Lower leg skin (tissue), 4 donors: ENCODE results near the gene PTGDR2. TPM values are rescaled to one million over a fixed set of nuclear protein-coding genes. Genes with fewer than 3 reads are reported as not detected.
A peak's percentile ranks its signal among the peaks of the same experiment; 100 is the strongest.

ENCODE experiments used
- DNase-seq, 2 donors: peaks; one replicate each; pipeline ENCODE4 v3.0.0-alpha.2; 2019; ENCODE audit warnings: low spot score in 2 of 2
- H3K4me3 ChIP-seq: fragments of 200-600 bp; sonication (generic); 2 replicates; pipeline ENCODE4 v1.5.1; 2017; ENCODE audit warnings: mild to moderate bottlenecking, low read depth; ENCODE audit not compliant: poor library complexity, severe bottlenecking
- POLR2A ChIP-seq, 2 donors: fragments of 450-650 bp; IDR thresholded peaks; one replicate each; pipeline ENCODE4 v1.6.1; 2016 to 2017; ENCODE audit warnings: antibody characterized with exemption in 2 of 2, mild to moderate bottlenecking in 1 of 2, moderate library complexity in 1 of 2
- WGBS, 2 donors: methylation state at CpG; one replicate each; pipeline ENCODE4 v1.1.5; 2018; 5-methylcytosine and 5-hydroxymethylcytosine counted together
- intact Hi-C: fragments of 100-400 bp; cut with DNase I; formaldehyde crosslinking; loops from one replicate; pipeline ENCODE4 v1.15.0; 2023; ENCODE audit warnings: low total_unique reads
- total RNA-seq, 4 donors: library from RNA; depleted of rRNA; stranded (reverse); fragments of >200 nt; gene quantifications; one replicate each; pipeline ENCODE4 v1.1.0, GENCODE V29; 2016
- TF ChIP-seq, protein P1 (sequence below), 3 donors: fragments of 450-650 bp; IDR thresholded peaks; one replicate each; pipeline ENCODE4 v1.5.1; 2016; ENCODE audit warnings: antibody characterized with exemption in 3 of 3, mild to moderate bottlenecking in 3 of 3, moderate library complexity in 2 of 3

PTGDR2 gene
- total RNA-seq, 4 donors from 2014 or later = 0.13 to 0.64 (median 0.32) TPM

DNA sequence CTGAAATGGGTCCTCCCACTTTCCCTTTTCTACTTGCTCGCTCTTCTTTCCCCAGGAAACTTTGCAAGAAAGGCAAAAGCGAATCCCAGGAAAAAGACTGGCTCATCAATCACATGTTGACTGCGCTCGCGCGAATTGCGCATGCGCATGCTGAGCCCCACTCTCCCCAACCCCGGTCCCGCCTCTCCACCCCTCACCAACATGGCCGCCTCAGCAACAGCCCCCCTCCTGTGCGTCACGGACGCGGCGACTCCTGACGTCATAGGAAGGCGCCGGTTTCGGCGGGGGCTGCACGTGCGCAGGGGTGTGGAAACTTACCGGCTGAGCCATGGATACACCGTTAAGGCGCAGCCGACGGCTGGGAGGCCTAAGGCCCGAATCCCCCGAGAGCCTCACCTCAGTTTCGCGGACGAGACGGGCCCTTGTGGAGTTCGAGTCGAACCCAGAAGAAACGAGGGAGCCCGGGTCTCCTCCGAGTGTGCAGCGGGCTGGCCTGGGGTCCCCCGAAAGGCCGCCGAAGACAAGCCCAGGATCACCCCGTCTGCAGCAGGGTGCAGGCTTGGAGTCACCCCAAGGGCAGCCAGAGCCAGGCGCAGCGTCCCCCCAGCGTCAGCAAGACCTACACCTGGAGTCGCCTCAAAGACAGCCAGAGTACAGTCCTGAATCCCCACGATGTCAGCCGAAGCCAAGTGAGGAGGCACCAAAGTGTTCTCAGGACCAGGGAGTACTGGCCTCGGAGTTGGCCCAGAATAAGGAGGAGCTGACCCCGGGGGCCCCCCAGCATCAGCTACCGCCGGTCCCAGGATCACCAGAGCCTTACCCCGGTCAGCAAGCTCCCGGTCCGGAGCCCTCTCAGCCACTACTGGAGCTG lies 13.7 kb downstream of the PTGDR2 start, which contains the start of gene CCDC86:
Gene CCDC86 (plus strand): TSS at position 317 of the 871 bp plus-strand sequence. CDS start 12 bp downstream, at position 329.
- intact Hi-C loops = loop anchor here (5.0 to 10.0 kb wide), 2 partner anchors 40 to 293 kb away; no protein-coding TSS in a partner anchor
- TF ChIP-seq POLR2A (IDR thresholded peaks at IDR 0.05) = no peak
- TF ChIP-seq, protein P1, sequence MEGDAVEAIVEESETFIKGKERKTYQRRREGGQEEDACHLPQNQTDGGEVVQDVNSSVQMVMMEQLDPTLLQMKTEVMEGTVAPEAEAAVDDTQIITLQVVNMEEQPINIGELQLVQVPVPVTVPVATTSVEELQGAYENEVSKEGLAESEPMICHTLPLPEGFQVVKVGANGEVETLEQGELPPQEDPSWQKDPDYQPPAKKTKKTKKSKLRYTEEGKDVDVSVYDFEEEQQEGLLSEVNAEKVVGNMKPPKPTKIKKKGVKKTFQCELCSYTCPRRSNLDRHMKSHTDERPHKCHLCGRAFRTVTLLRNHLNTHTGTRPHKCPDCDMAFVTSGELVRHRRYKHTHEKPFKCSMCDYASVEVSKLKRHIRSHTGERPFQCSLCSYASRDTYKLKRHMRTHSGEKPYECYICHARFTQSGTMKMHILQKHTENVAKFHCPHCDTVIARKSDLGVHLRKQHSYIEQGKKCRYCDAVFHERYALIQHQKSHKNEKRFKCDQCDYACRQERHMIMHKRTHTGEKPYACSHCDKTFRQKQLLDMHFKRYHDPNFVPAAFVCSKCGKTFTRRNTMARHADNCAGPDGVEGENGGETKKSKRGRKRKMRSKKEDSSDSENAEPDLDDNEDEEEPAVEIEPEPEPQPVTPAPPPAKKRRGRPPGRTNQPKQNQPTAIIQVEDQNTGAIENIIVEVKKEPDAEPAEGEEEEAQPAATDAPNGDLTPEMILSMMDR (IDR thresholded peaks at IDR 0.05) = no peak
- H3K4me3 ChIP-seq = peak within 1 kb of the TSS; percentile 61
- WGBS, 2 donors = 0 to 1% methylated on average over 28 to 51 of the region's 57 CpGs
- DNase-seq = peak; percentile 95 to 100

DNA sequence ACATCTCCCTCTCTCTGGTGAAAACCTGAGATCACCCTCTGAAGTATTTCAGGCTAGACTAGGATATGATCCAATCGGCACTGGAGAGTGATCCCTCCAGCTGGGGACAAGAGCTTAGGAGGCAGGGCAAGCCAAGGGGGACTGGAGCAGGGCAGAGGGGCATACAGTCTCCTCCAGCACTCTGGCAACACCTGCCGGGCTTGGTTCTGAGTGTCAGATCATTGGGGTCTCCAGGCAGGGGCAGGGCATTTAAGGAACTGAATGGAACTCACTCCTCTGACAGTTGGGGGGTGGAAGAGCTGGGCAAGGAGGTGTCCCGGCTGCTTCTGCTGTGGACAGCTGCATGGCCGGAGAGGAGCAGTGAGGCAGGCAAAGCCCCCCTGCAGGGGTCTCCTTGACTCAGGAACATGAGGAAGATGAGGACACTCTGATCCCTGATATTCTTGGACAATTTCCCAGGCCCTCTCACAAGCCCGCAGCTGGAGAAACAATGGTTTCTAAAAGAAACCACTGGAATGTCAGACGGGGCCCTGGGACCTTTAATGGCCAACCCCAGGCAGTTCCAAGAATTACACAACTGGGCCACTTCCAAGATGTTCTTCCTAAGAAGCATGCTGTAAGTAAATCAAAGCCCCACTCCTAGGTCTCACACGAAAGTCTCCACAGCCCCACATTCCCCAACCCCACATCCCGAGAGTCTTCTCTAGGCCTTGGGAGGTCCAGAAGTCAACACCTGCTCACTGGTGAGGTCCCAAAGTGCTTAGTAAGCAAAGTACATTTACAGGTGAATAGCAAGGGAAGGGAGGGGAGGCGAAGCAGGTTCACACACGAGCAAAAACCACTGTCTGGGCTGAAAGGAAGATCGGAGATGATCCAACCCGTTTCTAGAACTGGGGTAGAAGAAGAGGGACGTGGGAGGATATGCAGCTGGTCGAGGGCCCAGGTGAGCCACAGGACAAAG lies 15.0 kb downstream of the PTGDR2 start:
- whole genome bisulfite sequencing, 2 donors = 56 to 70% methylated on average over 13 to 14 of the region's 14 CpGs
- intact Hi-C loops = loop anchor here (5.0 to 10.0 kb wide), 2 partner anchors 42 to 294 kb away; no protein-coding TSS in a partner anchor
- H3K4me3 ChIP-seq = no peak overlapping the region
- DNase-seq = peak in 1 of 2 donors; percentile 35
- TF ChIP-seq POLR2A (IDR thresholded peaks at IDR 0.05) = no peak
- TF ChIP-seq, protein P1 (IDR thresholded peaks at IDR 0.05) = no peak

DNA sequence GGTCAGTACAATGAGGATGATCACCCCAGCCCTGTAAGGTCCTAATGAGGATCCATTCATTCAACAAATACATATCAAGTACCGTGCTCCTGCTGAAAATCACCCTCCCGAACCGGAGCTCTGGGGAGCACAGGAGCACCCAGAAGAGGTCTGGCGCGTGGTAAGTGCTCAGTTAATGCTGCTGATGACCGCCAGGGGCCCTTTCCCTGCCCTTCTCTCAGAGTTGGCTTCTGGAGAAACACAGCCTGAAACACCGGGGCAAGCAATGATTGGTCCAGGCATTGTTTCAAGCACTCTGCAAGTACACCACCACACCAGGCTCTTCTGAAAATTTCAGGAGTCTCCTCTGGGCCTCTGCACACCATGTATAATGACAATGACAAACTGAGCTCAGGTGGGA lies 17.6 kb downstream of the PTGDR2 start:
- WGBS, 2 donors = 77 to 88% methylated on average over 4 to 7 of the region's 7 CpGs
- intact Hi-C loops = no loop called here
- no peak for TF ChIP-seq POLR2A (IDR thresholded peaks at IDR 0.05)
- TF ChIP-seq, protein P1 (IDR thresholded peaks at IDR 0.05) = no peak

DNA sequence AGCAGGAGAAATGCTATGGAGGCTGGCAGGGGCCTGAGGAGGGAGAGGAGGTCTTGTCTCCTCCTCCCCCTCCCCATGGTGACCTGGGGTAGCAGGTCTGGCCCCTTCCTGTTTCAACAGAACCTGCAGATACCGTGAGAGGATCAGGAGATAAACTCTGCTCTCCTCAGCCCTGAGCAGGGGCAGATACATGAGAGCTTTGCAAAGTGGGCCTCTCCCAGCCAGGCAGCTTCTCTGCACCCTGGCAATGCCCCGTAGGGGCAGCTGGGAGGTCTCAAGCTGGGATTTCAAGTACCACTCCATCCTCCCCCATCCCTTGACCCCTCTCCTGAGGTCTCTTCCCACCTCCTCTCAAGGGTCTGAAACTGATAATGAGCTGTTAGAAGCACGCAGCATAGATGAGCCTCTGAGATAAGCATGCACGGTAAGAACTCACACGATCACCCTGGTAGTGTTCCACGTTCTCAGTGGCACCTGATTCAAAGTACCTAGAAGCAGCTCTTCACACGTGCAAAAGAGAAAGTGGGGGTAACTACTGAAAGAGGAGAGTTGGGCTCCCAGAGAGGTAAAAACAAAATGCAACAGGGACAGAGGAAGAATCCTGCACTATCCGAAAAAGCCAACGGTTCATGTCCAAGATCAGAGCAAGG lies 18.8 kb downstream of the PTGDR2 start:
- DNase-seq = no peak
- WGBS, 2 donors = 64 to 75% methylated on average over 8 to 9 of the region's 9 CpGs
- intact Hi-C loops = no loop called here
- H3K4me3 ChIP-seq = no peak overlapping the region
- TF ChIP-seq POLR2A (IDR thresholded peaks at IDR 0.05) = no peak
- TF ChIP-seq, protein P1 (IDR thresholded peaks at IDR 0.05) = no peak

More for the DNA sequence above, 17.6 kb downstream of the PTGDR2 start:
- DNase-seq = no peak
- no peak overlapping the region for H3K4me3 ChIP-seq

DNA sequence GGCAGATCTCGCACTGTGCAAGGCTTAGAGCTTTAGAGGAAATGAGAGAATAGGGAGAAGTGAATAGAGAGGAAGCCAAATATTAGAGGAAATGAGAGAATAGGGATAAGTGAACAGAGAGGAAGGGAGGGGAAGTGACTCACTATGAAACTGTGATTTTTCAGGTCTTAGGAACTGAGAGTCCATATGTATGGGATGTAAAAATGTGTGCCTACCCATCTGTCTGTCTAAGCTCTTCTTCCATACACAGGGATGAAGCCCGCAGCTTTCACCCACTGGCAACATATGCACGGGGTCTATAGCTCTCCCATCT lies 20.3 kb downstream of the PTGDR2 start:
- 64 to 85% methylated on average over 3 of the region's 3 CpGs for WGBS, 2 donors
- no peak for DNase-seq
- TF ChIP-seq, protein P1 (IDR thresholded peaks at IDR 0.05) = no peak
- no peak for TF ChIP-seq POLR2A (IDR thresholded peaks at IDR 0.05)
- intact Hi-C loops = no loop called here
- H3K4me3 ChIP-seq = no peak overlapping the region
